ENCODE data around the gene PRRT4.

GRCh38 chr7:128379900-128380479 lies 18.5 kb upstream of the PRRT4 start:
- TF ChIP-seq POLR2A (IDR thresholded peaks at IDR 0.05; ENCODE audit: low read depth, low read length), result no peak
- TF ChIP-seq TAF1 (IDR thresholded peaks at IDR 0.05; ENCODE audit: borderline replicate concordance, low read depth, low read length), result no peak
- TF ChIP-seq POLR2AphosphoS5 (IDR thresholded peaks at IDR 0.05; ENCODE audit: low read depth, low read length), result no peak
